HG02938 (cell line): ENCODE data around the gene ABLIM2.

Experiments used
- ATAC-seq: cut with Tn5 transposase; IDR thresholded peaks from one replicate; pipeline ENCODE4 v1.9.1; 2021; ENCODE audit warnings: mild to moderate bottlenecking, moderate library complexity; ENCODE audit not compliant: unreplicated experiment

ABLIM2 gene

GRCh38 chr4:8176547-8177399 is 18.2 kb upstream of the ABLIM2 start:
- peak; percentile 67 for ATAC-seq

- no peak for ATAC-seq
Observed at GRCh38 chr4:8175686-8176085, 17.1 kb upstream of the ABLIM2 start.

- no peak for ATAC-seq
Observed at GRCh38 chr4:8174970-8175369, 16.4 kb upstream of the ABLIM2 start.

GRCh38 chr4:8173492-8174242 is 15.1 kb upstream of the ABLIM2 start:
- ATAC-seq = no peak

GRCh38 chr4:8171984-8172924 is 13.6 kb upstream of the ABLIM2 start:
- ATAC-seq = peak; percentile 63

- no peak for ATAC-seq
Observed at GRCh38 chr4:8171266-8171665, 12.7 kb upstream of the ABLIM2 start.

- ATAC-seq = no peak
Observed at GRCh38 chr4:8170341-8170740, 11.7 kb upstream of the ABLIM2 start.

- ATAC-seq = no peak
Observed at GRCh38 chr4:8169763-8170162, 11.2 kb upstream of the ABLIM2 start.

- no peak for ATAC-seq
Observed at GRCh38 chr4:8168832-8169598, 10.4 kb upstream of the ABLIM2 start.

- ATAC-seq = no peak
Observed at GRCh38 chr4:8168232-8168631, 9.6 kb upstream of the ABLIM2 start.

GRCh38 chr4:8167815-8168214 is 9.2 kb upstream of the ABLIM2 start:
- no peak for ATAC-seq

- no peak for ATAC-seq
Observed at GRCh38 chr4:8167291-8167690, 8.7 kb upstream of the ABLIM2 start.

- ATAC-seq = no peak
Observed at GRCh38 chr4:8165374-8165896, 6.8 kb upstream of the ABLIM2 start.

- ATAC-seq = no peak
Observed at GRCh38 chr4:8164687-8165086, 6.1 kb upstream of the ABLIM2 start.

GRCh38 chr4:8164194-8164565 is 5.6 kb upstream of the ABLIM2 start:
- no peak for ATAC-seq

GRCh38 chr4:8163436-8164193 is 5.0 kb upstream of the ABLIM2 start:
- ATAC-seq = no peak

GRCh38 chr4:8163026-8163425 is 4.4 kb upstream of the ABLIM2 start:
- ATAC-seq = no peak

- ATAC-seq = no peak
Observed at GRCh38 chr4:8162625-8163024, 4.0 kb upstream of the ABLIM2 start.

- ATAC-seq = no peak
Observed at GRCh38 chr4:8160572-8160971, 2.0 kb upstream of the ABLIM2 start.

- ATAC-seq = no peak
Observed at GRCh38 chr4:8160233-8160560, 1.6 kb upstream of the ABLIM2 start.
